Spleen (tissue), 7 donors: ENCODE data around the gene YDJC.
A peak's percentile ranks its signal among the peaks of the same experiment; 100 is the strongest.

ENCODE experiments used
- CTCF ChIP-seq, 11 experiments: fragments of 200-600 bp in 7 of 11; fragments of 450-650 bp in 4 of 11; sonication (generic) in 4 of 11; IDR thresholded peaks in 8 of 11; conservative IDR thresholded peaks in 3 of 11; 1 replicate in 7 of 11; 2 replicates in 4 of 11; pipeline versions ENCODE4 v1.4.0 to v1.8.0; 2016 to 2021; ENCODE audit warnings: antibody characterized with exemption in 11 of 11, inconsistent platforms in 4 of 11, mild to moderate bottlenecking in 1 of 11
- POLR2AphosphoS5 ChIP-seq, 3 donors: sonication (generic); formaldehyde crosslinking; IDR thresholded peaks; one replicate each; pipeline ENCODE4 v1.5.1; 2017; ENCODE audit warnings: antibody characterized with exemption in 3 of 3
- donor health status: DM: no; HTN: no; CAD: no; lungs with moderate emphysema.
- donor health status: DM: no; HTN: no; CAD: no.
- donor health status: DM: no; HTN: no; CAD: no.

GRCh38 chr22:21593406-21594232 lies 36.2 kb downstream of the YDJC start:
- no peak for TF ChIP-seq CTCF (IDR thresholded peaks at IDR 0.05 in 8 of 11, conservative IDR thresholded peaks at IDR 0.05 in 3 of 11)
- TF ChIP-seq POLR2AphosphoS5 (IDR thresholded peaks at IDR 0.05), result peak in 1 of 3 donors; percentile 26
